Sigmoid colon (tissue), 7 donors: ENCODE measurements around the gene ADGRL2. TPM values are rescaled to one million over a fixed set of nuclear protein-coding genes. Genes with fewer than 3 reads are reported as not detected.

ENCODE experiments used
- DNase-seq: peaks from one replicate; pipeline ENCODE4 v3.0.0-alpha.2; 2019
- H3K27ac ChIP-seq, 4 donors: fragments of 200-600 bp; sonication (generic); one replicate each; pipeline ENCODE4 v1.5.1; 2016 to 2019; ENCODE audit warnings: mild to moderate bottlenecking in 1 of 4
- H3K27me3 ChIP-seq, 3 donors: fragments of 200-600 bp; sonication (generic); one replicate each; pipeline ENCODE4 v1.5.1; 2019; ENCODE audit warnings: mild to moderate bottlenecking in 1 of 3
- H3K36me3 ChIP-seq, 4 donors: fragments of 200-600 bp; sonication (generic); one replicate each; pipeline ENCODE4 v1.5.1; 2016 to 2019
- H3K4me1 ChIP-seq, 4 donors: fragments of 200-600 bp; sonication (generic); one replicate each; pipeline ENCODE4 v1.5.1; 2017 to 2019
- H3K4me3 ChIP-seq, 4 donors: fragments of 200-600 bp; sonication (generic); one replicate each; pipeline ENCODE4 v1.5.1; 2017 to 2019; ENCODE audit warnings: mild to moderate bottlenecking in 2 of 4, moderate library complexity in 1 of 4
- H3K9me3 ChIP-seq, 4 donors: fragments of 200-600 bp in 3 of 4; sonication (generic) in 3 of 4; one replicate each; pipeline versions ENCODE4 v1.5.1 to v1.6.1; 2013 to 2019
- EP300 ChIP-seq, 4 donors: sonication (generic); formaldehyde crosslinking; IDR thresholded peaks; one replicate each; pipeline ENCODE4 v1.6.1; 2017; ENCODE audit warnings: antibody characterized with exemption in 4 of 4
- POLR2A ChIP-seq, 2 donors: fragments of 450-650 bp; IDR thresholded peaks; one replicate each; pipeline ENCODE4 v1.6.1; 2016; ENCODE audit warnings: antibody characterized with exemption in 2 of 2, mild to moderate bottlenecking in 2 of 2, moderate library complexity in 2 of 2
- POLR2AphosphoS5 ChIP-seq, 4 donors: sonication (generic); formaldehyde crosslinking; IDR thresholded peaks; one replicate each; pipeline ENCODE4 v1.6.1; 2017; ENCODE audit warnings: antibody characterized with exemption in 4 of 4
- WGBS, 2 donors: extraction: QIAGEN DNeasy Blood & Tissue Kit; methylation state at CpG; one replicate each; pipeline ENCODE4 v1.1.7; 2013; 5-methylcytosine and 5-hydroxymethylcytosine counted together
- intact Hi-C: fragments of 100-400 bp; cut with DNase I; formaldehyde crosslinking; loops from one replicate; pipeline ENCODE4 v1.15.1; 2023
- polyA plus RNA-seq, 3 donors: library from polyadenylated mRNA; stranded (reverse); fragments of 200-250 nt; gene quantifications; one replicate each; pipeline ENCODE4 v1.2.3, GENCODE V29; 2013
- total RNA-seq, 4 donors: library from RNA; depleted of rRNA; stranded (reverse); fragments of >200 nt; gene quantifications; one replicate each; pipeline ENCODE4 v1.1.0, GENCODE V29; 2016
- TF ChIP-seq, protein P1 (sequence below), 4 experiments: fragments of 450-650 bp in 3 of 4; fragments of 200-600 bp in 1 of 4; IDR thresholded peaks; one replicate each; pipeline ENCODE4 v1.5.1; 2016 to 2019; ENCODE audit warnings: antibody characterized with exemption in 4 of 4, mild to moderate bottlenecking in 3 of 4, moderate library complexity in 2 of 4
- donor health status: healthy with polysubstance abuse.
- donor health status: Bipolar disorder and iron deficiency.
- donor health status: healthy.

The ADGRL2 gene
- total and polyA plus RNA-seq, 7 donors, result 2.3 to 73.4 (median 49.4) TPM

GRCh38 chr1:81920886-81921285 lies 120.2 kb downstream of the ADGRL2 start:
- Histone ChIP-seq H3K27ac (no peak overlapping the region), H3K27me3 (no peaks in the 10 kb centered on the region)

DNA sequence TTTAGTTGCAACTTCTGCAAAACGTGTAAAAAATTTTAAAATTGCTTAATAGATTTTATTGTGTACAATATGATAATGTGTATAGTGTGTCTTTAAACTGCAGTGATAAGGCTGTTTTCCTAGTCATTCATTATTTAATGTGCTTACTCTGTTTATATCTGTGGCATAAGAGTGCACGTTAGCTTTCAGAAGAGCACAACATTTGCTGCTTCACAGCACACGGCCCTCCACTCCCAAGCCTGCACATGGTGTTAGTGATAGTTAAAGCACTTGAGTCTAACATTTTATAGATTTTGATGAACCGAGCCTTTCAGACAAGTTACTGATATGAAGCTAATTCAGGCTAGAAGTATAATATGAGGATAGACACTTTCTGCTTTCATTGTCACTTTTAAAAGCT lies 120.6 kb downstream of the ADGRL2 start:
- no peaks in the 10 kb centered on the region for H3K9me3 ChIP-seq
- intact Hi-C loops, result no loop called here
- no peaks in the 10 kb centered on the region for H3K27me3 ChIP-seq
- 64 to 75% methylated on average over 4 of the region's 4 CpGs for WGBS, 2 donors
- H3K4me1 ChIP-seq, result peaks cover 0 to 29% (median 9%) of the 10 kb centered on the region in 4 donors
- TF ChIP-seq, protein P1, sequence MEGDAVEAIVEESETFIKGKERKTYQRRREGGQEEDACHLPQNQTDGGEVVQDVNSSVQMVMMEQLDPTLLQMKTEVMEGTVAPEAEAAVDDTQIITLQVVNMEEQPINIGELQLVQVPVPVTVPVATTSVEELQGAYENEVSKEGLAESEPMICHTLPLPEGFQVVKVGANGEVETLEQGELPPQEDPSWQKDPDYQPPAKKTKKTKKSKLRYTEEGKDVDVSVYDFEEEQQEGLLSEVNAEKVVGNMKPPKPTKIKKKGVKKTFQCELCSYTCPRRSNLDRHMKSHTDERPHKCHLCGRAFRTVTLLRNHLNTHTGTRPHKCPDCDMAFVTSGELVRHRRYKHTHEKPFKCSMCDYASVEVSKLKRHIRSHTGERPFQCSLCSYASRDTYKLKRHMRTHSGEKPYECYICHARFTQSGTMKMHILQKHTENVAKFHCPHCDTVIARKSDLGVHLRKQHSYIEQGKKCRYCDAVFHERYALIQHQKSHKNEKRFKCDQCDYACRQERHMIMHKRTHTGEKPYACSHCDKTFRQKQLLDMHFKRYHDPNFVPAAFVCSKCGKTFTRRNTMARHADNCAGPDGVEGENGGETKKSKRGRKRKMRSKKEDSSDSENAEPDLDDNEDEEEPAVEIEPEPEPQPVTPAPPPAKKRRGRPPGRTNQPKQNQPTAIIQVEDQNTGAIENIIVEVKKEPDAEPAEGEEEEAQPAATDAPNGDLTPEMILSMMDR (IDR thresholded peaks at IDR 0.05), result no peak
- TF ChIP-seq POLR2A (IDR thresholded peaks at IDR 0.05) (no peak), POLR2AphosphoS5 (IDR thresholded peaks at IDR 0.05) (no peak), EP300 (IDR thresholded peaks at IDR 0.05) (no peak)
- no peak overlapping the region for H3K27ac ChIP-seq
- no peaks in the 10 kb centered on the region for H3K36me3 ChIP-seq
- DNase-seq, result no peak
- peak overlapping the region in 1 of 4 donors; percentile 4 for H3K4me3 ChIP-seq

More at GRCh38 chr1:81920886-81921285, 120.2 kb downstream of the ADGRL2 start:
- no peak for DNase-seq
- Histone ChIP-seq H3K4me3 (no peak overlapping the region), H3K4me1 (peaks cover 0 to 34% (median 10%) of the 10 kb centered on the region in 4 donors), H3K36me3 (no peaks in the 10 kb centered on the region), H3K9me3 (no peaks in the 10 kb centered on the region)
- intact Hi-C loops, result no loop called here
- TF ChIP-seq EP300 (IDR thresholded peaks at IDR 0.05), result no peak
- no peak for TF ChIP-seq POLR2AphosphoS5 (IDR thresholded peaks at IDR 0.05)
- no peak for TF ChIP-seq POLR2A (IDR thresholded peaks at IDR 0.05)
- TF ChIP-seq, protein P1 (IDR thresholded peaks at IDR 0.05), result no peak
- WGBS, 2 donors, result 61 to 65% methylated on average over 2 of the region's 2 CpGs

- Histone ChIP-seq H3K4me1 (peaks cover 0 to 24% (median 8%) of the 10 kb centered on the region in 4 donors), H3K27ac (no peak overlapping the region), H3K4me3 (peak overlapping the region in 1 of 4 donors; percentile 4), H3K9me3 (no peaks in the 10 kb centered on the region), H3K36me3 (no peaks in the 10 kb centered on the region), H3K27me3 (no peaks in the 10 kb centered on the region)
- WGBS, 2 donors, result 79 to 86% methylated on average over 5 of the region's 5 CpGs
- TF ChIP-seq EP300 (IDR thresholded peaks at IDR 0.05) (no peak), POLR2AphosphoS5 (IDR thresholded peaks at IDR 0.05) (no peak), POLR2A (IDR thresholded peaks at IDR 0.05) (no peak)
- TF ChIP-seq, protein P1 (IDR thresholded peaks at IDR 0.05), result no peak
- DNase-seq, result no peak
- intact Hi-C loops, result no loop called here
Observed at GRCh38 chr1:81921851-81922462, 121.2 kb downstream of the ADGRL2 start.

- Histone ChIP-seq H3K36me3 (no peaks in the 10 kb centered on the region), H3K4me3 (no peak overlapping the region), H3K4me1 (peaks cover 0 to 24% (median 8%) of the 10 kb centered on the region in 4 donors), H3K27ac (no peak overlapping the region), H3K9me3 (no peaks in the 10 kb centered on the region), H3K27me3 (no peaks in the 10 kb centered on the region)
- DNase-seq, result no peak
- TF ChIP-seq POLR2A (IDR thresholded peaks at IDR 0.05) (no peak), POLR2AphosphoS5 (IDR thresholded peaks at IDR 0.05) (no peak), EP300 (IDR thresholded peaks at IDR 0.05) (no peak)
- TF ChIP-seq, protein P1 (IDR thresholded peaks at IDR 0.05), result no peak
- WGBS, 2 donors, result 31 to 64% methylated on average over 2 of the region's 2 CpGs
- intact Hi-C loops, result no loop called here
Observed at GRCh38 chr1:81922955-81923354, 122.2 kb downstream of the ADGRL2 start.

DNA sequence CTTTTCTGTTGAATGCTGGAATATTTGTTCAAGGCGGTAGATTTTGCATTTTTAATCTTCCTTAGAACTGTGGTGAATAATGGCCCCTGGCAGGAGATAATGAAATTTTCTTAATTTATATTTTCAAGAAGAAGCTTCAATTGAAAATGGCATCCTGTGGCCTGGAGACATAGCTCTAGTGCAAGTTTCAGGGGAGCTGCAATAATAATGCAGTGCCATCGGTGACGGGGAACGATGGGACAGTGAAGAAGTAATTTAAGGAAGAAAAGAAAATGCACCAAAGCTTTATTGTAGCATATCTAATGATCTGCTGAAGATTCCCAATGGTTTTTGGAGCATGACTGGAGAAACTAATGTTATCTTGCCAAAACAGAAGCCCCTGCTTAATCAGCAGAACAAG lies 128.4 kb downstream of the ADGRL2 start:
- WGBS, 2 donors, result 95 to 96% methylated on average over 4 of the region's 4 CpGs
- no peaks in the 10 kb centered on the region for H3K9me3 ChIP-seq
- no peaks in the 10 kb centered on the region for H3K27me3 ChIP-seq
- no peak for TF ChIP-seq POLR2AphosphoS5 (IDR thresholded peaks at IDR 0.05)
- TF ChIP-seq, protein P1 (IDR thresholded peaks at IDR 0.05), result no peak
- no peak for TF ChIP-seq EP300 (IDR thresholded peaks at IDR 0.05)
- no peak for TF ChIP-seq POLR2A (IDR thresholded peaks at IDR 0.05)
- H3K36me3 ChIP-seq, result no peaks in the 10 kb centered on the region
- no peak for DNase-seq
- intact Hi-C loops, result no loop called here
- H3K27ac ChIP-seq, result no peak overlapping the region
- no peak overlapping the region for H3K4me3 ChIP-seq
- H3K4me1 ChIP-seq, result no peaks in the 10 kb centered on the region
